Activated T-cell treated with anti-CD3 and anti-CD28 coated beads, Interleukin-2, amount 50 U/mL, for 72 hours (primary cell): ENCODE measurements around the gene MYO5A. TPM values are rescaled to one million over a fixed set of nuclear protein-coding genes. Genes with fewer than 3 reads are reported as not detected.
"Not testable (repeated sequence)": the region's sequence is repeated elsewhere in the genome, so short reads cannot be mapped to it uniquely, and the experiment has no call there.

ENCODE experiments used
- ATAC-seq, 2 donors: fragments of 150-1000 bp; cut with Tn5 transposase; replicated peaks in 1 of 2; 2 replicates each; pipeline ENCODE4 v1.10.0; 2021; ENCODE audit warnings: moderate library complexity in 2 of 2, mild to moderate bottlenecking in 1 of 2
- DNase-seq, 2 donors: peaks; one replicate each; pipeline ENCODE4 v3.0.0; 2021 to 2022; ENCODE audit warnings: mixed read lengths in 1 of 2
- H3K27ac Mint-ChIP-seq: one replicate; pipeline ENCODE4 v1.8.0; 2022; ENCODE audit warnings: mild to moderate bottlenecking, moderate library complexity, mixed read lengths
- H3K27me3 Mint-ChIP-seq: one replicate; pipeline ENCODE4 v1.8.0; 2022; ENCODE audit warnings: low read depth, mixed read lengths
- H3K36me3 Mint-ChIP-seq, 2 donors: one replicate each; pipeline ENCODE4 v1.8.0; 2022; ENCODE audit warnings: mixed read lengths in 2 of 2, mild to moderate bottlenecking in 1 of 2; ENCODE audit not compliant: insufficient read depth in 2 of 2
- H3K4me1 Mint-ChIP-seq: one replicate; pipeline ENCODE4 v1.8.0; 2022; ENCODE audit warnings: low read depth, mixed read lengths
- H3K4me3 Mint-ChIP-seq, 2 donors: one replicate each; pipeline ENCODE4 v1.8.0; 2022; ENCODE audit warnings: mild to moderate bottlenecking in 2 of 2, mixed read lengths in 2 of 2, moderate library complexity in 2 of 2
- H3K9me3 Mint-ChIP-seq, 2 donors: one replicate each; pipeline ENCODE4 v1.8.0; 2022; ENCODE audit warnings: mixed read lengths in 2 of 2
- total RNA-seq, 2 donors: library from RNA; stranded (reverse); gene quantifications; one replicate each; pipeline ENCODE4 v1.2.3, GENCODE V29; 2022

MYO5A gene
- total RNA-seq, 2 donors from 2014 or later: 29.6 to 37.2 TPM

- Mint-ChIP-seq H3K9me3 (no peaks in the 10 kb centered on the region), H3K4me1 (peaks cover 23% of the 10 kb centered on the region), H3K27ac (peak overlapping the region; percentile 88), H3K27me3 (peaks cover 12% of the 10 kb centered on the region), H3K36me3 (no peaks in the 10 kb centered on the region), H3K4me3 (peak overlapping the region; percentile 95 to 97)
- ATAC-seq (peak; percentile 10 to 17), DNase-seq (peak; percentile 64)
These were observed 643 bp downstream of the MYO5A start for GRCh38 chr15:52527911-52528563.

- H3K36me3 Mint-ChIP-seq: no peaks in the 10 kb centered on the region
- H3K27ac Mint-ChIP-seq: peak overlapping the region; percentile 88
- H3K9me3 Mint-ChIP-seq: no peaks in the 10 kb centered on the region
- H3K27me3 Mint-ChIP-seq: peaks cover 11% of the 10 kb centered on the region
- peak overlapping the region; percentile 95 to 97 for H3K4me3 Mint-ChIP-seq
- H3K4me1 Mint-ChIP-seq: peaks cover 24% of the 10 kb centered on the region
- no peak for ATAC-seq
- no peak for DNase-seq
These were observed 1.3 kb downstream of the MYO5A start for GRCh38 chr15:52527196-52527910.

- ATAC-seq: no peak
- Mint-ChIP-seq H3K9me3 (no peaks in the 10 kb centered on the region), H3K4me1 (peaks cover 26% of the 10 kb centered on the region), H3K27me3 (no peaks in the 10 kb centered on the region), H3K36me3 (no peaks in the 10 kb centered on the region), H3K4me3 (no peak overlapping the region), H3K27ac (no peak overlapping the region)
- no peak for DNase-seq
These were observed 4.2 kb downstream of the MYO5A start for GRCh38 chr15:52524223-52525136.

GRCh38 chr15:52523647-52524046 is 5.0 kb downstream of the MYO5A start:
- no peaks in the 10 kb centered on the region for H3K36me3 Mint-ChIP-seq
- DNase-seq: no peak
- no peaks in the 10 kb centered on the region for H3K27me3 Mint-ChIP-seq
- H3K27ac Mint-ChIP-seq: peak overlapping the region; percentile 35
- H3K9me3 Mint-ChIP-seq: no peaks in the 10 kb centered on the region
- ATAC-seq: no peak
- H3K4me3 Mint-ChIP-seq: no peak overlapping the region
- H3K4me1 Mint-ChIP-seq: peaks cover 26% of the 10 kb centered on the region

- no peaks in the 10 kb centered on the region for H3K27me3 Mint-ChIP-seq
- DNase-seq (no peak), ATAC-seq (no peak)
- peaks cover 26% of the 10 kb centered on the region for H3K4me1 Mint-ChIP-seq
- H3K4me3 Mint-ChIP-seq: no peak overlapping the region
- no peaks in the 10 kb centered on the region for H3K36me3 Mint-ChIP-seq
- peak overlapping the region; percentile 35 for H3K27ac Mint-ChIP-seq
- no peaks in the 10 kb centered on the region for H3K9me3 Mint-ChIP-seq
These were observed 5.5 kb downstream of the MYO5A start for GRCh38 chr15:52523192-52523591.

GRCh38 chr15:52521682-52522081 is 7.0 kb downstream of the MYO5A start:
- ATAC-seq: no peak
- DNase-seq: no peak
- Mint-ChIP-seq H3K36me3 (no peaks in the 10 kb centered on the region), H3K27ac (peak overlapping the region; percentile 34), H3K9me3 (no peaks in the 10 kb centered on the region), H3K4me3 (no peak overlapping the region), H3K4me1 (peaks cover 12% of the 10 kb centered on the region), H3K27me3 (no peaks in the 10 kb centered on the region)

GRCh38 chr15:52520421-52520820 is 8.3 kb downstream of the MYO5A start:
- DNase-seq (no peak), ATAC-seq (no peak)
- no peaks in the 10 kb centered on the region for H3K9me3 Mint-ChIP-seq
- no peaks in the 10 kb centered on the region for H3K27me3 Mint-ChIP-seq
- H3K36me3 Mint-ChIP-seq: no peaks in the 10 kb centered on the region
- no peak overlapping the region for H3K4me3 Mint-ChIP-seq
- peaks cover 10% of the 10 kb centered on the region for H3K4me1 Mint-ChIP-seq
- no peak overlapping the region for H3K27ac Mint-ChIP-seq

GRCh38 chr15:52518487-52519371 is 10.0 kb downstream of the MYO5A start:
- DNase-seq (no peak), ATAC-seq (no peak)
- Mint-ChIP-seq H3K4me3 (no peak overlapping the region), H3K36me3 (no peaks in the 10 kb centered on the region), H3K4me1 (peaks cover 10% of the 10 kb centered on the region), H3K27me3 (no peaks in the 10 kb centered on the region), H3K27ac (no peak overlapping the region), H3K9me3 (no peaks in the 10 kb centered on the region)

- H3K9me3 Mint-ChIP-seq: no peaks in the 10 kb centered on the region
- peaks cover 10% of the 10 kb centered on the region for H3K4me1 Mint-ChIP-seq
- no peak overlapping the region for H3K27ac Mint-ChIP-seq
- H3K36me3 Mint-ChIP-seq: no peaks in the 10 kb centered on the region
- no peaks in the 10 kb centered on the region for H3K27me3 Mint-ChIP-seq
- no peak for DNase-seq
- no peak for ATAC-seq
- H3K4me3 Mint-ChIP-seq: no peak overlapping the region
These were observed 11.7 kb downstream of the MYO5A start for GRCh38 chr15:52517014-52517413.

- ATAC-seq (no peak), DNase-seq (no peak)
- H3K27ac Mint-ChIP-seq: no peak overlapping the region
- H3K36me3 Mint-ChIP-seq: no peaks in the 10 kb centered on the region
- no peaks in the 10 kb centered on the region for H3K9me3 Mint-ChIP-seq
- no peak overlapping the region for H3K4me3 Mint-ChIP-seq
- H3K4me1 Mint-ChIP-seq: peaks cover 3% of the 10 kb centered on the region
- no peaks in the 10 kb centered on the region for H3K27me3 Mint-ChIP-seq
These were observed 13.3 kb downstream of the MYO5A start for GRCh38 chr15:52515343-52515742.

- no peak for DNase-seq
- no peaks in the 10 kb centered on the region for H3K9me3 Mint-ChIP-seq
- no peaks in the 10 kb centered on the region for H3K27me3 Mint-ChIP-seq
- no peak for ATAC-seq
- H3K4me3 Mint-ChIP-seq: no peak overlapping the region
- peaks cover 5% of the 10 kb centered on the region for H3K4me1 Mint-ChIP-seq
- no peaks in the 10 kb centered on the region for H3K36me3 Mint-ChIP-seq
- H3K27ac Mint-ChIP-seq: no peak overlapping the region
These were observed 14.2 kb downstream of the MYO5A start for GRCh38 chr15:52514482-52514881.

GRCh38 chr15:52512869-52513268 is 15.8 kb downstream of the MYO5A start:
- H3K27ac Mint-ChIP-seq, H3K4me3 Mint-ChIP-seq, H3K36me3 Mint-ChIP-seq, DNase-seq, H3K9me3 Mint-ChIP-seq, ATAC-seq, H3K27me3 Mint-ChIP-seq: not testable (repeated sequence)
- H3K4me1 Mint-ChIP-seq: peaks cover 13% of the 10 kb centered on the region
